Thoracic aorta (tissue), 2 donors: ENCODE measurements around the gene BRAP. TPM values are rescaled to one million over a fixed set of nuclear protein-coding genes. Genes with fewer than 3 reads are reported as not detected.
"Not testable (repeated sequence)": the region's sequence is repeated elsewhere in the genome, so short reads cannot be mapped to it uniquely, and the experiment has no call there.

Experiments
- ATAC-seq: fragments of 150-250 bp; one replicate; pipeline ENCODE4 v1.8.0; 2017; ENCODE audit warnings: low read depth; ENCODE audit not compliant: insufficient number of reproducible peaks, low FRiP score
- DNase-seq: peaks from one replicate; pipeline ENCODE4 v3.0.0-alpha.2; 2020; ENCODE audit warnings: low spot score
- H3K27ac ChIP-seq, 2 donors: fragments of 200-600 bp; sonication (generic); 1 replicate in 1 of 2; 2 replicates in 1 of 2; pipeline ENCODE4 v1.5.1; 2016; ENCODE audit warnings: mild to moderate bottlenecking in 2 of 2, moderate library complexity in 2 of 2
- H3K27me3 ChIP-seq: fragments of 200-600 bp; sonication (generic); replicated peaks from 2 replicates; pipeline ENCODE4 v1.6.0; 2016; ENCODE audit warnings: mild to moderate bottlenecking; ENCODE audit not compliant: insufficient read depth
- H3K36me3 ChIP-seq: fragments of 200-600 bp; sonication (generic); one replicate; pipeline ENCODE4 v1.5.1; 2016
- H3K4me1 ChIP-seq, 2 donors: fragments of 200-600 bp; sonication (generic); 1 replicate in 1 of 2; 2 replicates in 1 of 2; pipeline versions ENCODE4 v1.5.1 to v1.6.0; 2016; ENCODE audit warnings: low read depth in 2 of 2, mild to moderate bottlenecking in 1 of 2; ENCODE audit not compliant: control insufficient read depth in 1 of 2
- H3K4me3 ChIP-seq: fragments of 200-600 bp; sonication (generic); 2 replicates; pipeline ENCODE4 v1.5.1; 2016; ENCODE audit warnings: mild to moderate bottlenecking
- H3K9me3 ChIP-seq: fragments of 200-600 bp; sonication (generic); 2 replicates; pipeline ENCODE4 v1.5.1; 2016
- total RNA-seq, 2 donors: library from RNA; depleted of rRNA; stranded (reverse); fragments of >200 nt; gene quantifications; one replicate each; pipeline versions ENCODE4 v1.1.0 to v1.2.3, GENCODE V29; 2016
- TF ChIP-seq, protein P1 (sequence below): fragments of 200-600 bp; sonication (generic); IDR thresholded peaks from one replicate; pipeline ENCODE4 v1.5.1; 2019; ENCODE audit warnings: antibody characterized with exemption

BRAP gene
- total RNA-seq, 2 donors from 2014 or later = 14.1 to 22.6 TPM

DNA sequence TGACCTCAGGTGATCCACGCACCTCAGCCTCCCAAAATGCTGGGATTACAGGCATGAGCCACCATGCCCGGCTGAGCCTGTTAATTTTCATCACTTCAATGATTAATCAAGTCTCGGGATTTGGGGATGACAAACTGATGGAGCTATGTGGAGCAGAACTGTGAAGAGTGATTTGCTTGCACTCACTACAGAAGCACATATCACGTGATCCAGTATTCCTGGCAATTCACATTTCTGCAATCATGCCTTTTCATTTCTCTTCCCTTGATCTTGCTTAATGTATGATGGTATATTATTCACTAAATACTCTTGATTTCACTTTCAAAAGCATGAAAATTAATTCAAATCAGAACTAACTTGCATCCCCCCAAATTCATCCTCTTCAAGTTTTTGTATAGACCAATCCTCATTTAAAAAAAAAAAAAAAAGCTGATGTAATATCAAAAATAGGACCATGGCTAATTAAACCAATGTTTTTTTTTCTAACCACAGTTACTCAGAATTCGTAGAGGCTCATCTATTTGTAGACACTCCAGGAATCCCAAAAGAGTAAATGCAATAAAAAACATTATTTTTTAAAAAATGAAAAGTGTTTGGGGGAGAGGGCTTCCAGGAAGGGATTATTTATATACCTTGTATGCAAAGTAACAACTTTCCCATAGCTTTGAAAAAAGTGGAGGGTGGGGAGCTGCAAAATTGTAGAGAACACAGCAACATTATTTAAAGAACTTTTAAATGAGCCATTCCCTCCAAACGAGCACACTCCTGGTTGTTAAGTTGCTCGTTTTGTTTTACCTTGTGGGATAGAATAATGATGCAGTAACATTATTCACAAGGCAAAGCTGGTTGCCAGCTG, 79.6 kb downstream of the BRAP start:
- Histone ChIP-seq H3K27me3 (no peaks in the 10 kb centered on the region), H3K4me3 (no peak overlapping the region), H3K4me1 (no peaks in the 10 kb centered on the region), H3K36me3 (no peaks in the 10 kb centered on the region), H3K27ac (no peak overlapping the region), H3K9me3 (no peaks in the 10 kb centered on the region)
- TF ChIP-seq, protein P1, sequence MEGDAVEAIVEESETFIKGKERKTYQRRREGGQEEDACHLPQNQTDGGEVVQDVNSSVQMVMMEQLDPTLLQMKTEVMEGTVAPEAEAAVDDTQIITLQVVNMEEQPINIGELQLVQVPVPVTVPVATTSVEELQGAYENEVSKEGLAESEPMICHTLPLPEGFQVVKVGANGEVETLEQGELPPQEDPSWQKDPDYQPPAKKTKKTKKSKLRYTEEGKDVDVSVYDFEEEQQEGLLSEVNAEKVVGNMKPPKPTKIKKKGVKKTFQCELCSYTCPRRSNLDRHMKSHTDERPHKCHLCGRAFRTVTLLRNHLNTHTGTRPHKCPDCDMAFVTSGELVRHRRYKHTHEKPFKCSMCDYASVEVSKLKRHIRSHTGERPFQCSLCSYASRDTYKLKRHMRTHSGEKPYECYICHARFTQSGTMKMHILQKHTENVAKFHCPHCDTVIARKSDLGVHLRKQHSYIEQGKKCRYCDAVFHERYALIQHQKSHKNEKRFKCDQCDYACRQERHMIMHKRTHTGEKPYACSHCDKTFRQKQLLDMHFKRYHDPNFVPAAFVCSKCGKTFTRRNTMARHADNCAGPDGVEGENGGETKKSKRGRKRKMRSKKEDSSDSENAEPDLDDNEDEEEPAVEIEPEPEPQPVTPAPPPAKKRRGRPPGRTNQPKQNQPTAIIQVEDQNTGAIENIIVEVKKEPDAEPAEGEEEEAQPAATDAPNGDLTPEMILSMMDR = no peak
- DNase-seq = no peak
- ATAC-seq = no peak

DNA sequence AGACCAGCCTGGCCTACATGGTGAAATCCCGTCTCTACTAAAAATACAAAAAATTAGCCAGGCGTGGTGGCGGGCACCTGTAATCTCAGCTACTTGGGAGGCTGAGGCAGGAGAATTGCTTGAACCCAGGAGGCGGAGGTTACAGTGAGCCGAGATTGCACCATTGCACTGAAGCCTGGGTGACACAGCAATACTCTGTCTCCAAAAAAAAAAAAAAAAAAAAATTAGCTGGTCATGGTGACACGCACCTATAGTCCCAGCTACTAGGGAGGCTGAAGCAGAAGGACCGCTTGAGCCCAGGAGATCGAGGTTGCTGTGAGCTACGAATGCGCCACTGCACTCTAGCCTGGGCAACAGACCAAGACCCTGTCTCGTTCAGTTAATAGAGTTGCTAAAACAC, 82.9 kb downstream of the BRAP start:
- not testable (repeated sequence) for H3K27me3 ChIP-seq, H3K9me3 ChIP-seq, ATAC-seq, DNase-seq, H3K27ac ChIP-seq, H3K36me3 ChIP-seq, H3K4me3 ChIP-seq, H3K4me1 ChIP-seq

DNA sequence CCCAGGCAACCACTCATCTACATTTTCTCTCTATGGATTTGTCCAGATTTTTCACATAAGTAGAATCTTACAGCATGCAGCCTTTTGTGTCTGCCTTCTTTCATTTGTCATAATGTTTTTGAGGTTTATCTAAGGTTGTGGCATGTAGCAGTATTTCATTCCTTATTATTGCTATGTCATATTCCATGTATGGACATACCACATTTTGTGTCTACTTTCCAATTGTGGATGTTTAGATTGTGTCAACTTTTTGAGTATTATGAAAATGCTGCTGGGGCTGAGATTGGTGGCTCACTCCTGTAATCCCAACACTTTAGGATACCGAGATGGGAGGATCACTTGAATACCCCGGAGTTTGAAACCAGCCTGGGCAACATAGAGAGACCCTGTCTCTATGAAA, 83.4 kb downstream of the BRAP start:
- Histone ChIP-seq H3K27me3 (no peaks in the 10 kb centered on the region), H3K27ac (no peak overlapping the region), H3K36me3 (no peaks in the 10 kb centered on the region), H3K4me3 (no peak overlapping the region), H3K9me3 (no peaks in the 10 kb centered on the region), H3K4me1 (peaks cover 7 to 9% of the 10 kb centered on the region in 2 donors)
- ATAC-seq (no peak), DNase-seq (no peak)
- TF ChIP-seq, protein P1 = no peak

DNA sequence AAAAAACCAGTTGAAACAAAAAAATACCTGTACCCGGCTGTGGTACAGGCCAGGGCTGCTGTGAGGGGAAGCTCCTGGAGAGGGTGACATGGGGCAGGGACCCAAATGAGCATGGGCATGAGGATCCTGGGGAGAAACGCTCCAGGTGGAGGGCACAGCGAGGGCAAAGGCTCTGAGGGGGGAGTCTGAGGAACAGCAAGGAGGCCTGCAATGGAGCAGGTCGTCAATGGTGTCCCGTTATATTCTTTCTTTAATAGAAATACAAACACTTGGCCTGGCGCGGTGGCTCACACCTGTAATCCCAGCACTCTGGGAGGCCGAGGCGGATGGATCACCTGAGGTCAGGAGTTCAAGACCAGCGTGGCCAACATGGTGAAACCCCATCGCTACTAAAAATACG, 84.8 kb downstream of the BRAP start:
- not testable (repeated sequence) for ATAC-seq, DNase-seq, H3K4me3 ChIP-seq, H3K27me3 ChIP-seq, H3K27ac ChIP-seq, H3K36me3 ChIP-seq, H3K9me3 ChIP-seq
- H3K4me1 ChIP-seq = peaks cover 16 to 20% of the 10 kb centered on the region in 2 donors

DNA sequence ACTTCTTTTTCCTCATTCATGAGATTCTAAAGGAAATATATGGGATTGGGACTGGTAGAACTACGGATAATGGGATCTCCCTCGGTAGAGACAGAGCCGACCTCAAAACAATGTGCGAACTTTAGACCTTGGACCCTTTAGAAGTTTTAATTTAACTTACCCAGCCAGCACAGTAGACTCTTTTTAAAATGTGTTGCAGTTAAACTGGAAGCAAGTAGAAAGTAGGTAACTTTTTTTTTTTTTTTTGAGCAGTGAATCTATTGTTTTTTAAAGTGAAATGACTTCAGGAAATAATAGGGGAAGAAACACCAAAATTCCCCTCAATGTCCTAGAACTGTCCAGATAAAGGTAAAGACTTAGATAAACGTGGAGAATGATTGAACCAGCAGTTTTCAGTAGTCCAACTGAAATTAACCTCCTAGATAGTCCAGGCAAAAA, 85.5 kb downstream of the BRAP start:
- peak overlapping the region; percentile 98 for H3K4me3 ChIP-seq
- peaks cover 16 to 28% of the 10 kb centered on the region in 2 donors for H3K4me1 ChIP-seq
- DNase-seq (no peak), ATAC-seq (no peak)
- TF ChIP-seq, protein P1 = no peak
- H3K27me3 ChIP-seq = no peaks in the 10 kb centered on the region
- no peaks in the 10 kb centered on the region for H3K9me3 ChIP-seq
- H3K36me3 ChIP-seq = no peaks in the 10 kb centered on the region
- H3K27ac ChIP-seq = peak overlapping the region; percentile 93 to 94

DNA sequence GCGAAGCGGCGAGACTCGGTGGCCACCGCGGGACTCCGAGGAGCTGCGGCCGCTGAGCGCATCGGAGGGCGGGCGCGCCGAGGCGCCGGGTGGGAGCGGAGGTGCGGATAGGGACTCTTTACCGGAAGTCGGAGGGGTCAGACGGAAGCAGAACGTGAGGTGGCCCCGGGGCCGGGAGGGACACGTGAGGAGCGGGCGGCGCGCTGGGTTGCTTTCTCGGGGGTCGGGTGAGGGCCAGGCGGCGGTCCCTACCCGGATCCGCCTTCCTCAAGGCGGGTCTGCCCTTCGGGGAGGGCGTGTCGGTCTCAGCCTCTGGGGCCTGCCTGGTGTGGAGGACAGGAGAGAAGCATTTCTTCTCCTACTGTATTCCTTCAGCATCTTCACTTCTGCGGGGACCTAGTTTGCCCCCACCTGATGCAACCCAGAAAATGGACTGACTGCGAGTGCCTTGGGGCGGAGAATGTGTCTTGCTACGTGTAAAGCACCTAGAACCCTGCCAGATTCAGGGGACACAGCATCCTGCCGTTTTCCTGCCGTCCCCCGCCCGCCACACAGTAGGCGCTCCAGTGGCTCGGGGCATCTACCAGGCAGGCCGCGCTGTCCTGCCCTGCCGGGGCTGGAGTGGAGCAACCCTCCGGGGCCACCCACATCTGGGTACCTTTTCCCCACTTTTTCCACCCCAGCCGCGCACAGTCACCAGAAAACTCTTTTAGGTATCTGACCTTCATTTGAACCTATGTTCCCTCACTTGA, 86.1 kb downstream of the BRAP start:
- TF ChIP-seq, protein P1 = no peak
- ATAC-seq (peak; percentile 84), DNase-seq (peak; percentile 69)
- peak overlapping the region; percentile 98 for H3K4me3 ChIP-seq
- peak overlapping the region; percentile 93 to 94 for H3K27ac ChIP-seq
- H3K27me3 ChIP-seq = no peaks in the 10 kb centered on the region
- H3K9me3 ChIP-seq = no peaks in the 10 kb centered on the region
- no peaks in the 10 kb centered on the region for H3K36me3 ChIP-seq
- peaks cover 16 to 34% of the 10 kb centered on the region in 2 donors for H3K4me1 ChIP-seq
